Ishikawa (cell line): ENCODE measurements around the gene MFSD6L.

Source experiments
- TAF1 ChIP-seq: IDR thresholded peaks from 2 replicates; pipeline ENCODE4 v1.6.1; 2012; ENCODE audit warnings: low read depth, mild to moderate bottlenecking
- YY1 ChIP-seq: IDR thresholded peaks from 2 replicates; pipeline ENCODE4 v1.6.1; 2012; ENCODE audit warnings: low read depth
- TF ChIP-seq, protein P1 (sequence below): IDR thresholded peaks from 2 replicates; pipeline ENCODE4 v1.6.1; 2012; ENCODE audit warnings: low read depth, mild to moderate bottlenecking

- TF ChIP-seq TAF1 (no peak), YY1 (no peak)
- TF ChIP-seq, protein P1, sequence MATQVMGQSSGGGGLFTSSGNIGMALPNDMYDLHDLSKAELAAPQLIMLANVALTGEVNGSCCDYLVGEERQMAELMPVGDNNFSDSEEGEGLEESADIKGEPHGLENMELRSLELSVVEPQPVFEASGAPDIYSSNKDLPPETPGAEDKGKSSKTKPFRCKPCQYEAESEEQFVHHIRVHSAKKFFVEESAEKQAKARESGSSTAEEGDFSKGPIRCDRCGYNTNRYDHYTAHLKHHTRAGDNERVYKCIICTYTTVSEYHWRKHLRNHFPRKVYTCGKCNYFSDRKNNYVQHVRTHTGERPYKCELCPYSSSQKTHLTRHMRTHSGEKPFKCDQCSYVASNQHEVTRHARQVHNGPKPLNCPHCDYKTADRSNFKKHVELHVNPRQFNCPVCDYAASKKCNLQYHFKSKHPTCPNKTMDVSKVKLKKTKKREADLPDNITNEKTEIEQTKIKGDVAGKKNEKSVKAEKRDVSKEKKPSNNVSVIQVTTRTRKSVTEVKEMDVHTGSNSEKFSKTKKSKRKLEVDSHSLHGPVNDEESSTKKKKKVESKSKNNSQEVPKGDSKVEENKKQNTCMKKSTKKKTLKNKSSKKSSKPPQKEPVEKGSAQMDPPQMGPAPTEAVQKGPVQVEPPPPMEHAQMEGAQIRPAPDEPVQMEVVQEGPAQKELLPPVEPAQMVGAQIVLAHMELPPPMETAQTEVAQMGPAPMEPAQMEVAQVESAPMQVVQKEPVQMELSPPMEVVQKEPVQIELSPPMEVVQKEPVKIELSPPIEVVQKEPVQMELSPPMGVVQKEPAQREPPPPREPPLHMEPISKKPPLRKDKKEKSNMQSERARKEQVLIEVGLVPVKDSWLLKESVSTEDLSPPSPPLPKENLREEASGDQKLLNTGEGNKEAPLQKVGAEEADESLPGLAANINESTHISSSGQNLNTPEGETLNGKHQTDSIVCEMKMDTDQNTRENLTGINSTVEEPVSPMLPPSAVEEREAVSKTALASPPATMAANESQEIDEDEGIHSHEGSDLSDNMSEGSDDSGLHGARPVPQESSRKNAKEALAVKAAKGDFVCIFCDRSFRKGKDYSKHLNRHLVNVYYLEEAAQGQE: no peak
These were observed 37.8 kb upstream of the MFSD6L start for GRCh38 chr17:8836821-8837562.
